CD8-positive, alpha-beta memory T cell (primary cell): ENCODE results near the gene PRCP. TPM values are rescaled to one million over a fixed set of nuclear protein-coding genes. Genes with fewer than 3 reads are reported as not detected.

Source experiments
- CTCF ChIA-PET: fragments of 350-600 bp; sonication (Branson Sonifier 250); formaldehyde crosslinking; loops from one replicate; lab custom pipeline; 2021; ENCODE audit warnings: antibody characterized with exemption; lab: Charles Lee
- POLR2A ChIA-PET: fragments of 350-600 bp; sonication (Branson Sonifier 250); formaldehyde crosslinking; loops from one replicate; lab custom pipeline; 2021; ENCODE audit warnings: antibody characterized with exemption; lab: Charles Lee
- DNase-seq, 5 donors: peaks; one replicate each; pipeline versions ENCODE4 v3.0.0 to v3.0.0-alpha.2; 2020 to 2022; ENCODE audit warnings: mixed read lengths in 1 of 5
- H3K27ac ChIP-seq: one replicate; pipeline ENCODE4 v1.7.0; 2013; ENCODE audit warnings: low read depth, mild to moderate bottlenecking, low read length, moderate library complexity
- H3K27me3 ChIP-seq: 2 replicates; pipeline ENCODE4 v1.7.0; 2013; ENCODE audit warnings: low read length, mild to moderate bottlenecking; ENCODE audit not compliant: insufficient read depth, poor library complexity, severe bottlenecking
- H3K36me3 ChIP-seq: 2 replicates; pipeline ENCODE4 v1.7.0; 2013; ENCODE audit warnings: mild to moderate bottlenecking, low read length, moderate library complexity; ENCODE audit not compliant: insufficient read depth
- H3K4me1 ChIP-seq: 2 replicates; pipeline ENCODE4 v1.7.0; 2013; ENCODE audit warnings: mild to moderate bottlenecking, low read length, moderate library complexity; ENCODE audit not compliant: insufficient read depth
- H3K4me3 ChIP-seq: 2 replicates; pipeline ENCODE4 v1.7.0; 2013; ENCODE audit warnings: mild to moderate bottlenecking, low read length
- H3K9me3 ChIP-seq: 2 replicates; pipeline ENCODE4 v1.7.0; 2013; ENCODE audit warnings: mild to moderate bottlenecking, low read length
- H3K27ac Mint-ChIP-seq, 8 donors: one replicate each; pipeline ENCODE4 v1.8.0; 2020 to 2021; ENCODE audit warnings: mixed read lengths in 8 of 8, mild to moderate bottlenecking in 6 of 8, inconsistent platforms in 3 of 8, moderate library complexity in 3 of 8
- H3K27me3 Mint-ChIP-seq, 2 donors: one replicate each; pipeline ENCODE4 v1.8.0; 2020 to 2021; ENCODE audit warnings: mixed read lengths in 2 of 2, mild to moderate bottlenecking in 1 of 2, moderate library complexity in 1 of 2
- H3K36me3 Mint-ChIP-seq, 3 donors: one replicate each; pipeline ENCODE4 v1.8.0; 2020 to 2021; ENCODE audit warnings: mixed read lengths in 3 of 3, inconsistent platforms in 1 of 3, mild to moderate bottlenecking in 1 of 3
- H3K4me1 Mint-ChIP-seq, 3 donors: one replicate each; pipeline ENCODE4 v1.8.0; 2020 to 2021; ENCODE audit warnings: mixed read lengths in 3 of 3, inconsistent platforms in 1 of 3, mild to moderate bottlenecking in 1 of 3
- H3K4me3 Mint-ChIP-seq, 7 donors: one replicate each; pipeline ENCODE4 v1.8.0; 2020 to 2021; ENCODE audit warnings: mixed read lengths in 7 of 7, mild to moderate bottlenecking in 6 of 7, moderate library complexity in 4 of 7, inconsistent platforms in 2 of 7
- H3K9me3 Mint-ChIP-seq, 5 donors: one replicate each; pipeline ENCODE4 v1.8.0; 2020 to 2022; ENCODE audit warnings: mixed read lengths in 5 of 5, mild to moderate bottlenecking in 3 of 5, moderate library complexity in 2 of 5, inconsistent platforms in 1 of 5
- polyA plus RNA-seq: library from polyadenylated mRNA; unstranded; fragments of 300-500 nt; fragmentation: Illumina TruSeq; gene quantifications from one replicate; pipeline ENCODE4 v1.2.3, GENCODE V29; 2021
- total RNA-seq, 2 experiments: library from RNA; stranded (reverse); gene quantifications; one replicate each; pipeline ENCODE4 v1.2.3, GENCODE V29; 2021

PRCP gene
- total and polyA plus RNA-seq, 3 experiments from 2014 or later: 26.5 to 37.1 (median 27.1) TPM

- DNase-seq: no peak
- H3K27me3 Mint-ChIP-seq: no peaks in the 10 kb centered on the region
- Histone ChIP-seq H3K4me3 (no peak overlapping the region), H3K9me3 (no peaks in the 10 kb centered on the region), H3K36me3 (no peaks in the 10 kb centered on the region), H3K27me3 (no peaks in the 10 kb centered on the region), H3K27ac (no peak overlapping the region), H3K4me1 (no peaks in the 10 kb centered on the region)
- CTCF ChIA-PET: no interaction called here
- H3K4me1 Mint-ChIP-seq: no peaks in the 10 kb centered on the region
- H3K9me3 Mint-ChIP-seq: no peaks in the 10 kb centered on the region
- POLR2A ChIA-PET: no interaction called here
- no peak overlapping the region for H3K27ac Mint-ChIP-seq
- peaks cover 16 to 53% (median 26%) of the 10 kb centered on the region in 3 donors for H3K36me3 Mint-ChIP-seq
- no peak overlapping the region for H3K4me3 Mint-ChIP-seq
Observed at GRCh38 chr11:82842019-82842418, 58.2 kb downstream of the PRCP start.

GRCh38 chr11:82837650-82838049 is 62.6 kb downstream of the PRCP start:
- Histone ChIP-seq H3K27me3 (no peaks in the 10 kb centered on the region), H3K27ac (no peak overlapping the region), H3K9me3 (no peaks in the 10 kb centered on the region), H3K36me3 (no peaks in the 10 kb centered on the region), H3K4me3 (no peak overlapping the region), H3K4me1 (no peaks in the 10 kb centered on the region)
- Mint-ChIP-seq H3K4me3 (no peak overlapping the region), H3K9me3 (no peaks in the 10 kb centered on the region), H3K36me3 (peaks cover 30 to 67% (median 47%) of the 10 kb centered on the region in 3 donors), H3K4me1 (no peaks in the 10 kb centered on the region), H3K27ac (no peak overlapping the region), H3K27me3 (no peaks in the 10 kb centered on the region)
- no peak for DNase-seq
- CTCF ChIA-PET: no interaction called here
- POLR2A ChIA-PET: no interaction called here

- Mint-ChIP-seq H3K27me3 (no peaks in the 10 kb centered on the region), H3K36me3 (peaks cover 39 to 53% (median 50%) of the 10 kb centered on the region in 3 donors), H3K4me1 (no peaks in the 10 kb centered on the region), H3K27ac (peak overlapping the region in 1 of 8 donors; percentile 31), H3K9me3 (no peaks in the 10 kb centered on the region), H3K4me3 (no peak overlapping the region)
- Histone ChIP-seq H3K36me3 (no peaks in the 10 kb centered on the region), H3K27ac (no peak overlapping the region), H3K9me3 (no peaks in the 10 kb centered on the region), H3K4me1 (no peaks in the 10 kb centered on the region), H3K27me3 (no peaks in the 10 kb centered on the region), H3K4me3 (no peak overlapping the region)
- no peak for DNase-seq
- POLR2A ChIA-PET: no interaction called here
- CTCF ChIA-PET: no interaction called here
Observed at GRCh38 chr11:82832983-82833382, 67.2 kb downstream of the PRCP start.

- Mint-ChIP-seq H3K4me3 (no peak overlapping the region), H3K4me1 (no peaks in the 10 kb centered on the region), H3K36me3 (peaks cover 37 to 43% (median 40%) of the 10 kb centered on the region in 3 donors), H3K27me3 (no peaks in the 10 kb centered on the region), H3K9me3 (no peaks in the 10 kb centered on the region), H3K27ac (no peak overlapping the region)
- ChIA-PET CTCF (no interaction called here), POLR2A (no interaction called here)
- H3K27ac ChIP-seq: no peak overlapping the region
- no peaks in the 10 kb centered on the region for H3K36me3 ChIP-seq
- H3K4me1 ChIP-seq: no peaks in the 10 kb centered on the region
- H3K9me3 ChIP-seq: no peaks in the 10 kb centered on the region
- H3K4me3 ChIP-seq: no peak overlapping the region
- no peaks in the 10 kb centered on the region for H3K27me3 ChIP-seq
- no peak for DNase-seq
Observed at GRCh38 chr11:82831364-82831763, 68.9 kb downstream of the PRCP start.

GRCh38 chr11:82830746-82831145 is 69.5 kb downstream of the PRCP start:
- H3K4me3 ChIP-seq: no peak overlapping the region
- no peaks in the 10 kb centered on the region for H3K27me3 ChIP-seq
- H3K27me3 Mint-ChIP-seq: no peaks in the 10 kb centered on the region
- no peaks in the 10 kb centered on the region for H3K4me1 Mint-ChIP-seq
- H3K4me3 Mint-ChIP-seq: no peak overlapping the region
- no peak for DNase-seq
- ChIA-PET CTCF (no interaction called here), POLR2A (no interaction called here)
- H3K4me1 ChIP-seq: no peaks in the 10 kb centered on the region
- no peak overlapping the region for H3K27ac ChIP-seq
- no peak overlapping the region for H3K27ac Mint-ChIP-seq
- H3K36me3 Mint-ChIP-seq: peaks cover 38 to 41% (median 38%) of the 10 kb centered on the region in 3 donors
- no peaks in the 10 kb centered on the region for H3K9me3 ChIP-seq
- H3K36me3 ChIP-seq: no peaks in the 10 kb centered on the region
- no peaks in the 10 kb centered on the region for H3K9me3 Mint-ChIP-seq

- DNase-seq: no peak
- Mint-ChIP-seq H3K36me3 (peaks cover 37 to 46% (median 37%) of the 10 kb centered on the region in 3 donors), H3K27me3 (no peaks in the 10 kb centered on the region), H3K4me1 (no peaks in the 10 kb centered on the region), H3K27ac (no peak overlapping the region), H3K4me3 (no peak overlapping the region), H3K9me3 (no peaks in the 10 kb centered on the region)
- no peaks in the 10 kb centered on the region for H3K27me3 ChIP-seq
- ChIA-PET POLR2A (no interaction called here), CTCF (no interaction called here)
- no peak overlapping the region for H3K4me3 ChIP-seq
- H3K27ac ChIP-seq: no peak overlapping the region
- H3K9me3 ChIP-seq: no peaks in the 10 kb centered on the region
- H3K4me1 ChIP-seq: no peaks in the 10 kb centered on the region
- no peaks in the 10 kb centered on the region for H3K36me3 ChIP-seq
Observed at GRCh38 chr11:82829101-82829500, 71.1 kb downstream of the PRCP start.

- ChIA-PET POLR2A (no interaction called here), CTCF (no interaction called here)
- H3K27ac ChIP-seq: no peak overlapping the region
- no peaks in the 10 kb centered on the region for H3K9me3 Mint-ChIP-seq
- H3K27me3 Mint-ChIP-seq: no peaks in the 10 kb centered on the region
- H3K36me3 Mint-ChIP-seq: peaks cover 31 to 42% (median 35%) of the 10 kb centered on the region in 3 donors
- no peak overlapping the region for H3K4me3 ChIP-seq
- H3K27ac Mint-ChIP-seq: no peak overlapping the region
- no peak overlapping the region for H3K4me3 Mint-ChIP-seq
- no peaks in the 10 kb centered on the region for H3K4me1 ChIP-seq
- no peak for DNase-seq
- no peaks in the 10 kb centered on the region for H3K9me3 ChIP-seq
- no peaks in the 10 kb centered on the region for H3K36me3 ChIP-seq
- no peaks in the 10 kb centered on the region for H3K4me1 Mint-ChIP-seq
- no peaks in the 10 kb centered on the region for H3K27me3 ChIP-seq
Observed at GRCh38 chr11:82828472-82828871, 71.8 kb downstream of the PRCP start.

- Histone ChIP-seq H3K4me1 (no peaks in the 10 kb centered on the region), H3K9me3 (no peaks in the 10 kb centered on the region), H3K27me3 (no peaks in the 10 kb centered on the region), H3K4me3 (no peak overlapping the region), H3K27ac (no peak overlapping the region), H3K36me3 (no peaks in the 10 kb centered on the region)
- DNase-seq: no peak
- Mint-ChIP-seq H3K9me3 (no peaks in the 10 kb centered on the region), H3K4me1 (no peaks in the 10 kb centered on the region), H3K27ac (no peak overlapping the region), H3K4me3 (no peak overlapping the region), H3K36me3 (peaks cover 15 to 32% (median 22%) of the 10 kb centered on the region in 3 donors), H3K27me3 (no peaks in the 10 kb centered on the region)
- ChIA-PET POLR2A (no interaction called here), CTCF (no interaction called here)
Observed at GRCh38 chr11:82826526-82826925, 73.7 kb downstream of the PRCP start.
